ENCODE measurements around the gene DNAJC17.

DNA sequence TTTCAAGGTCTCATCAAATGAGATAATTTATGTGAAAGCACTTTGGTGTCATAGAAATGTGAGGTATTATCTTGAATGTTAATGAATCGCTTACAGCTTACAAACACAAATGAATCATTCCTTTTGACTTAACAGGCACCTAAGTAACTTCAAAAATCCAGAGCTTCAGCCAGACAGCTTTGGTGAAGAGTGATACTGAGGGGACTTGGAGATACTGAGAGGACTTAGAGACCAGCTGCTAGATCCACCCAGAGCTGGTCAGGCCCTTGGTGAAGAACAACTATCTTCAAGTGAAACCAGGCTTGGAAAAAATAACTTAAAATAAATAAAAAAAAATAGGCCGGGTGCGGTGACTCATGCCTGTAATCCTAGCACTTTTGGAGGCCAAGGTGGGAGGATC lies 16.6 kb downstream of the DNAJC17 start:
- TF ChIP-seq EZH2 (IDR thresholded peaks at IDR 0.05) (no peak), POLR2A (IDR thresholded peaks at IDR 0.05; ENCODE audit: borderline replicate concordance, extremely low read depth, insufficient read depth, insufficient read length) (no peak), SIN3A (IDR thresholded peaks at IDR 0.05; ENCODE audit: low read depth) (no peak), EZH2phosphoT487 (IDR thresholded peaks at IDR 0.05; ENCODE audit: borderline replicate concordance) (no peak), CEBPB (IDR thresholded peaks at IDR 0.05; ENCODE audit: low read depth) (no peak)
- TF ChIP-seq, protein P1, sequence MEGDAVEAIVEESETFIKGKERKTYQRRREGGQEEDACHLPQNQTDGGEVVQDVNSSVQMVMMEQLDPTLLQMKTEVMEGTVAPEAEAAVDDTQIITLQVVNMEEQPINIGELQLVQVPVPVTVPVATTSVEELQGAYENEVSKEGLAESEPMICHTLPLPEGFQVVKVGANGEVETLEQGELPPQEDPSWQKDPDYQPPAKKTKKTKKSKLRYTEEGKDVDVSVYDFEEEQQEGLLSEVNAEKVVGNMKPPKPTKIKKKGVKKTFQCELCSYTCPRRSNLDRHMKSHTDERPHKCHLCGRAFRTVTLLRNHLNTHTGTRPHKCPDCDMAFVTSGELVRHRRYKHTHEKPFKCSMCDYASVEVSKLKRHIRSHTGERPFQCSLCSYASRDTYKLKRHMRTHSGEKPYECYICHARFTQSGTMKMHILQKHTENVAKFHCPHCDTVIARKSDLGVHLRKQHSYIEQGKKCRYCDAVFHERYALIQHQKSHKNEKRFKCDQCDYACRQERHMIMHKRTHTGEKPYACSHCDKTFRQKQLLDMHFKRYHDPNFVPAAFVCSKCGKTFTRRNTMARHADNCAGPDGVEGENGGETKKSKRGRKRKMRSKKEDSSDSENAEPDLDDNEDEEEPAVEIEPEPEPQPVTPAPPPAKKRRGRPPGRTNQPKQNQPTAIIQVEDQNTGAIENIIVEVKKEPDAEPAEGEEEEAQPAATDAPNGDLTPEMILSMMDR (IDR thresholded peaks at IDR 0.05 in 2 of 3, conservative IDR thresholded peaks at IDR 0.05 in 1 of 3; ENCODE audit: borderline replicate concordance in 1 of 3, insufficient read depth in 1 of 3, low read depth in 2 of 3, low read length in 2 of 3) = no peak
- TF ChIP-seq, protein P2, sequence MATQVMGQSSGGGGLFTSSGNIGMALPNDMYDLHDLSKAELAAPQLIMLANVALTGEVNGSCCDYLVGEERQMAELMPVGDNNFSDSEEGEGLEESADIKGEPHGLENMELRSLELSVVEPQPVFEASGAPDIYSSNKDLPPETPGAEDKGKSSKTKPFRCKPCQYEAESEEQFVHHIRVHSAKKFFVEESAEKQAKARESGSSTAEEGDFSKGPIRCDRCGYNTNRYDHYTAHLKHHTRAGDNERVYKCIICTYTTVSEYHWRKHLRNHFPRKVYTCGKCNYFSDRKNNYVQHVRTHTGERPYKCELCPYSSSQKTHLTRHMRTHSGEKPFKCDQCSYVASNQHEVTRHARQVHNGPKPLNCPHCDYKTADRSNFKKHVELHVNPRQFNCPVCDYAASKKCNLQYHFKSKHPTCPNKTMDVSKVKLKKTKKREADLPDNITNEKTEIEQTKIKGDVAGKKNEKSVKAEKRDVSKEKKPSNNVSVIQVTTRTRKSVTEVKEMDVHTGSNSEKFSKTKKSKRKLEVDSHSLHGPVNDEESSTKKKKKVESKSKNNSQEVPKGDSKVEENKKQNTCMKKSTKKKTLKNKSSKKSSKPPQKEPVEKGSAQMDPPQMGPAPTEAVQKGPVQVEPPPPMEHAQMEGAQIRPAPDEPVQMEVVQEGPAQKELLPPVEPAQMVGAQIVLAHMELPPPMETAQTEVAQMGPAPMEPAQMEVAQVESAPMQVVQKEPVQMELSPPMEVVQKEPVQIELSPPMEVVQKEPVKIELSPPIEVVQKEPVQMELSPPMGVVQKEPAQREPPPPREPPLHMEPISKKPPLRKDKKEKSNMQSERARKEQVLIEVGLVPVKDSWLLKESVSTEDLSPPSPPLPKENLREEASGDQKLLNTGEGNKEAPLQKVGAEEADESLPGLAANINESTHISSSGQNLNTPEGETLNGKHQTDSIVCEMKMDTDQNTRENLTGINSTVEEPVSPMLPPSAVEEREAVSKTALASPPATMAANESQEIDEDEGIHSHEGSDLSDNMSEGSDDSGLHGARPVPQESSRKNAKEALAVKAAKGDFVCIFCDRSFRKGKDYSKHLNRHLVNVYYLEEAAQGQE (IDR thresholded peaks at IDR 0.05; ENCODE audit: low read depth) = no peak
- TF ChIP-seq, protein P3, sequence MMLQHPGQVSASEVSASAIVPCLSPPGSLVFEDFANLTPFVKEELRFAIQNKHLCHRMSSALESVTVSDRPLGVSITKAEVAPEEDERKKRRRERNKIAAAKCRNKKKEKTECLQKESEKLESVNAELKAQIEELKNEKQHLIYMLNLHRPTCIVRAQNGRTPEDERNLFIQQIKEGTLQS (IDR thresholded peaks at IDR 0.05) = no peak
- TF ChIP-seq, protein P4, sequence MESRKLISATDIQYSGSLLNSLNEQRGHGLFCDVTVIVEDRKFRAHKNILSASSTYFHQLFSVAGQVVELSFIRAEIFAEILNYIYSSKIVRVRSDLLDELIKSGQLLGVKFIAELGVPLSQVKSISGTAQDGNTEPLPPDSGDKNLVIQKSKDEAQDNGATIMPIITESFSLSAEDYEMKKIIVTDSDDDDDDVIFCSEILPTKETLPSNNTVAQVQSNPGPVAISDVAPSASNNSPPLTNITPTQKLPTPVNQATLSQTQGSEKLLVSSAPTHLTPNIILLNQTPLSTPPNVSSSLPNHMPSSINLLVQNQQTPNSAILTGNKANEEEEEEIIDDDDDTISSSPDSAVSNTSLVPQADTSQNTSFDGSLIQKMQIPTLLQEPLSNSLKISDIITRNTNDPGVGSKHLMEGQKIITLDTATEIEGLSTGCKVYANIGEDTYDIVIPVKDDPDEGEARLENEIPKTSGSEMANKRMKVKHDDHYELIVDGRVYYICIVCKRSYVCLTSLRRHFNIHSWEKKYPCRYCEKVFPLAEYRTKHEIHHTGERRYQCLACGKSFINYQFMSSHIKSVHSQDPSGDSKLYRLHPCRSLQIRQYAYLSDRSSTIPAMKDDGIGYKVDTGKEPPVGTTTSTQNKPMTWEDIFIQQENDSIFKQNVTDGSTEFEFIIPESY (IDR thresholded peaks at IDR 0.05; ENCODE audit: extremely low read depth, insufficient replicate concordance, low read length) = no peak

All from HCT116 (cell line).